Cardiac muscle cell (in vitro differentiated cells and primary cell): ENCODE results near the gene MACROD2. TPM values are rescaled to one million over a fixed set of nuclear protein-coding genes. Genes with fewer than 3 reads are reported as not detected.

Source experiments
- DNase-seq, 2 donors: peaks; one replicate each; pipeline versions ENCODE4 v3.0.0 to v3.0.0-alpha.2; 2010 to 2017; ENCODE audit warnings: low read depth in 1 of 2, low spot score in 1 of 2
- H3K27ac ChIP-seq: fragments of 200-600 bp; sonication (generic); 2 replicates; pipeline ENCODE4 v1.5.1; 2016
- H3K27me3 ChIP-seq: fragments of 200-600 bp; sonication (generic); 2 replicates; pipeline ENCODE4 v1.6.0; 2016; ENCODE audit warnings: control low read depth
- H3K36me3 ChIP-seq: fragments of 200-600 bp; sonication (generic); 2 replicates; pipeline ENCODE4 v1.5.1; 2016; ENCODE audit warnings: control low read depth
- H3K4me1 ChIP-seq: fragments of 200-600 bp; sonication (generic); 2 replicates; pipeline ENCODE4 v1.8.1; 2017; ENCODE audit warnings: low read depth, mild to moderate bottlenecking, mixed run types
- H3K4me3 ChIP-seq: fragments of 200-600 bp; sonication (generic); 2 replicates; pipeline ENCODE4 v1.5.1; 2016; ENCODE audit warnings: mild to moderate bottlenecking
- H3K9me3 ChIP-seq: fragments of 200-600 bp; sonication (generic); 2 replicates; pipeline ENCODE4 v1.5.1; 2017; ENCODE audit warnings: low read depth, mild to moderate bottlenecking, control low read depth
- polyA plus RNA-seq: library from polyadenylated mRNA; unstranded; fragments of >200 nt; fragmentation: Nextera tagmentation; extraction: Ambion mirVana; gene quantifications from 2 replicates; pipeline ENCODE4 v1.2.1, GENCODE V29; 2016
- total RNA-seq: library from RNA; depleted of rRNA; stranded (reverse); fragments of >200 nt; gene quantifications from 2 replicates; pipeline ENCODE4 v1.2.3, GENCODE V29; 2016
- TF ChIP-seq, protein P1 (sequence below): IDR thresholded peaks from 2 replicates; pipeline ENCODE4 v1.5.1; 2012; ENCODE audit warnings: low read depth, mild to moderate bottlenecking, low read length

MACROD2 gene
- total and polyA plus RNA-seq, 2 experiments from 2014 or later, result 9.3 to 14.4 TPM

DNA sequence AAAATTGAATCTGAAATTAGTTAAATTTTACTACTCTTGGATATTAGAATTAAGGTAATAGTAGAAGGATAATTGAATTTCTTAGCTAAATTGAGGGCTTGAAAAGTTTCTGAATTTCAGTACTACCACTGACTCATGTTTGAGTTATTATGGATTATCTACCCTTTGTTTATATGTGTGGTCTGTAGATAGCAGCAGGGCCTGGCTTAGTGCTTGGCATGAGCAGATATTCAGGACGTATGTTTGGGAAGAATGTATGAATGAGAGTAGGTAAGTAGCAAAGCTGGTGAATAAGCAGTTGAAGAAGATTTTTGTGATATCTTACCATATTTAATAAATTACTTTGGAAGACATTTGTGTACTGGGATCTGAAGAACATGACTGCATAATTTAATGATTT, 152.7 kb downstream of the MACROD2 start:
- Histone ChIP-seq H3K4me3 (no peak overlapping the region), H3K27me3 (no peaks in the 10 kb centered on the region), H3K36me3 (no peaks in the 10 kb centered on the region), H3K27ac (no peak overlapping the region), H3K4me1 (peaks cover 5% of the 10 kb centered on the region), H3K9me3 (no peaks in the 10 kb centered on the region)
- peak in 1 of 2 donors; percentile 21 for DNase-seq
- TF ChIP-seq, protein P1, sequence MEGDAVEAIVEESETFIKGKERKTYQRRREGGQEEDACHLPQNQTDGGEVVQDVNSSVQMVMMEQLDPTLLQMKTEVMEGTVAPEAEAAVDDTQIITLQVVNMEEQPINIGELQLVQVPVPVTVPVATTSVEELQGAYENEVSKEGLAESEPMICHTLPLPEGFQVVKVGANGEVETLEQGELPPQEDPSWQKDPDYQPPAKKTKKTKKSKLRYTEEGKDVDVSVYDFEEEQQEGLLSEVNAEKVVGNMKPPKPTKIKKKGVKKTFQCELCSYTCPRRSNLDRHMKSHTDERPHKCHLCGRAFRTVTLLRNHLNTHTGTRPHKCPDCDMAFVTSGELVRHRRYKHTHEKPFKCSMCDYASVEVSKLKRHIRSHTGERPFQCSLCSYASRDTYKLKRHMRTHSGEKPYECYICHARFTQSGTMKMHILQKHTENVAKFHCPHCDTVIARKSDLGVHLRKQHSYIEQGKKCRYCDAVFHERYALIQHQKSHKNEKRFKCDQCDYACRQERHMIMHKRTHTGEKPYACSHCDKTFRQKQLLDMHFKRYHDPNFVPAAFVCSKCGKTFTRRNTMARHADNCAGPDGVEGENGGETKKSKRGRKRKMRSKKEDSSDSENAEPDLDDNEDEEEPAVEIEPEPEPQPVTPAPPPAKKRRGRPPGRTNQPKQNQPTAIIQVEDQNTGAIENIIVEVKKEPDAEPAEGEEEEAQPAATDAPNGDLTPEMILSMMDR, result no peak

DNA sequence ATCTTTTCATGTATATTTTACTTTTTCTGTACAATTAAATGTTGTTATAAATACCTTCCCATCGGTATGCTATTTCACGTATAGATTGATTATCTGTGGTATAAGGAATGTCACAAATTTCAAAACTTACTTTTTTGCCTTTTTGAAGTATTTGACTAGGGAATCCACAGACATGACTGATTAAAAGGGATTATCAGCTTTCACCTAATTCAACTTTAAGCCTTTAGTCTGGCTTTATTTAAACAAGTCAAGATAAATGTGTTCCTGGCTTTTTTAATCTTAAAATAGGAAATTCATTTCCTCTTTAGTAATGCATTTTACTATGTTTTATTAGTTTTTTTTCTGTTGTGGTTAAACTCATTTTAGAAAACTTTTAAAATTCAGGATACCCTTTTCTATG, 160.0 kb downstream of the MACROD2 start:
- no peak overlapping the region for H3K27ac ChIP-seq
- H3K36me3 ChIP-seq, result no peaks in the 10 kb centered on the region
- H3K4me3 ChIP-seq, result no peak overlapping the region
- H3K9me3 ChIP-seq, result no peaks in the 10 kb centered on the region
- no peak for DNase-seq
- H3K27me3 ChIP-seq, result no peaks in the 10 kb centered on the region
- H3K4me1 ChIP-seq, result no peaks in the 10 kb centered on the region
- TF ChIP-seq, protein P1, result no peak

GRCh38 chr20:14178528-14178927, 183.2 kb downstream of the MACROD2 start:
- H3K9me3 ChIP-seq, result no peaks in the 10 kb centered on the region
- TF ChIP-seq, protein P1, result no peak
- no peak overlapping the region for H3K4me3 ChIP-seq
- H3K27ac ChIP-seq, result no peak overlapping the region
- H3K36me3 ChIP-seq, result no peaks in the 10 kb centered on the region
- H3K27me3 ChIP-seq, result no peaks in the 10 kb centered on the region
- no peak for DNase-seq
- H3K4me1 ChIP-seq, result no peaks in the 10 kb centered on the region

- Histone ChIP-seq H3K36me3 (no peaks in the 10 kb centered on the region), H3K4me3 (no peak overlapping the region), H3K9me3 (no peaks in the 10 kb centered on the region), H3K27ac (no peak overlapping the region), H3K27me3 (no peaks in the 10 kb centered on the region), H3K4me1 (no peaks in the 10 kb centered on the region)
- DNase-seq, result no peak
- TF ChIP-seq, protein P1, result no peak
These were observed 183.6 kb downstream of the MACROD2 start for GRCh38 chr20:14178952-14179351.

- Histone ChIP-seq H3K36me3 (no peaks in the 10 kb centered on the region), H3K27ac (no peak overlapping the region), H3K4me1 (no peaks in the 10 kb centered on the region), H3K27me3 (no peaks in the 10 kb centered on the region), H3K4me3 (no peak overlapping the region), H3K9me3 (no peaks in the 10 kb centered on the region)
- DNase-seq, result peak; percentile 37 to 47
- TF ChIP-seq, protein P1, result peak; percentile 29
These were observed 194.6 kb downstream of the MACROD2 start for GRCh38 chr20:14189794-14190402.
